PC-9 (cell line): ENCODE measurements around the gene MYL6B. TPM values are rescaled to one million over a fixed set of nuclear protein-coding genes. Genes with fewer than 3 reads are reported as not detected.
A peak's percentile ranks its signal among the peaks of the same experiment; 100 is the strongest.

Experiments used
- BruUV-seq: library from RNA; stranded (reverse); fragments of 400-500 nt; replicated peaks from 2 replicates; lab custom pipeline; 2021; lab: Mats Ljungman, UMichigan
- CTCF ChIA-PET: fragments of 300-600 bp; sonication (Branson Sonifier 250); formaldehyde crosslinking; loops from one replicate; lab custom pipeline; 2022; ENCODE audit warnings: antibody characterized with exemption; lab: Charles Lee
- POLR2A ChIA-PET: fragments of 300-600 bp; sonication (Branson Sonifier 250); formaldehyde crosslinking; loops from one replicate; lab custom pipeline; 2022; ENCODE audit warnings: antibody characterized with exemption; ENCODE audit not compliant: unreplicated experiment; lab: Charles Lee
- DNase-seq, 2 experiments: peaks; one replicate each; pipeline versions ENCODE4 v3.0.0 to v3.0.0-alpha.2; 2015 to 2022; ENCODE audit warnings: mixed read lengths in 1 of 2
- H2AFZ ChIP-seq: fragments of 200-600 bp; sonication (generic); 2 replicates; pipeline ENCODE4 v1.8.1; 2017; ENCODE audit warnings: antibody characterized with exemption
- H3F3A ChIP-seq: fragments of 200-600 bp; sonication (generic); 2 replicates; pipeline ENCODE4 v1.8.1; 2017; ENCODE audit warnings: antibody characterized with exemption, mild to moderate bottlenecking, low read depth; ENCODE audit not compliant: insufficient read depth
- H3K27ac ChIP-seq: fragments of 200-600 bp; sonication (generic); 2 replicates; pipeline ENCODE4 v1.6.1; 2016; ENCODE audit warnings: mixed run types
- H3K27me3 ChIP-seq: fragments of 200-600 bp; sonication (generic); 2 replicates; pipeline ENCODE4 v1.6.1; 2016; ENCODE audit warnings: low read depth, mixed run types; ENCODE audit not compliant: insufficient read depth
- H3K36me3 ChIP-seq: fragments of 200-600 bp; sonication (generic); 2 replicates; pipeline ENCODE4 v1.6.1; 2016; ENCODE audit warnings: low read depth, mixed run types
- H3K4me1 ChIP-seq: fragments of 200-600 bp; sonication (generic); replicated peaks from 2 replicates; pipeline ENCODE4 v1.6.1; 2016; ENCODE audit warnings: mixed run types; ENCODE audit not compliant: insufficient read depth
- H3K4me2 ChIP-seq: fragments of 200-600 bp; sonication (generic); 2 replicates; pipeline ENCODE4 v1.6.1; 2017; ENCODE audit warnings: mixed run types
- H3K4me3 ChIP-seq: fragments of 200-600 bp; sonication (generic); 2 replicates; pipeline ENCODE4 v1.6.1; 2016; ENCODE audit warnings: mixed run types
- H3K79me2 ChIP-seq: fragments of 200-600 bp; sonication (generic); 2 replicates; pipeline ENCODE4 v1.6.1; 2017; ENCODE audit warnings: low read depth, mixed run types
- H3K9me2 ChIP-seq: fragments of 200-600 bp; sonication (generic); 2 replicates; pipeline ENCODE4 v1.8.1; 2017; ENCODE audit warnings: mild to moderate bottlenecking; ENCODE audit not compliant: insufficient read depth
- H3K9me3 ChIP-seq: fragments of 200-600 bp; sonication (generic); 2 replicates; pipeline ENCODE4 v1.8.1; 2016; ENCODE audit warnings: low read depth; ENCODE audit not compliant: insufficient read depth
- H4K20me1 ChIP-seq: fragments of 200-600 bp; sonication (generic); 2 replicates; pipeline ENCODE4 v1.8.1; 2017; ENCODE audit not compliant: insufficient read depth
- EZH2 ChIP-seq: fragments of 200-600 bp; sonication (generic); IDR thresholded peaks from 2 replicates; pipeline ENCODE4 v1.8.0; 2017; ENCODE audit warnings: antibody characterized with exemption, low read depth
- intact Hi-C: fragments of 100-400 bp; cut with micrococcal nuclease; formaldehyde crosslinking; loops from one replicate; pipeline ENCODE4 v1.10.0; 2022; ENCODE audit not compliant: unreplicated experiment
- total RNA-seq: library from RNA; stranded (reverse); gene quantifications from 2 replicates; pipeline ENCODE4 v1.2.3, GENCODE V29; 2021
- TF ChIP-seq, protein P1 (sequence below): fragments of 200-600 bp; sonication (generic); conservative IDR thresholded peaks from 2 replicates; pipeline ENCODE4 v1.6.1; 2017; ENCODE audit warnings: mixed run types, antibody characterized with exemption, mild to moderate bottlenecking, moderate library complexity

Gene MYL6B
- total RNA-seq, 1 experiment from 2014 or later = 121 TPM

DNA sequence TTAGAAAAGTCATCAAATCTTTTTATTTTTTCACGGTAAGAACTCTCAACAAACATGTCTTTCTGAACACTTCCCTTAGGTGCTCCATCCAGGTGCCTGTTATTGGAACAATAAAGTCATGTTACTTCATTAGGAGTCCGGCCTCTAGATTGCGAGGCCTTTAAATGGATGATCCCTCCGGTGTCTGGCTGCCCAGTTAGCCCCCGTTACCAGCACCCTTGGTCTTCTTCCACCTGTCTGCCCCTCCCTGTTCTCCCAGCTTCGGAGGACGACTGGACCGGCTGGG, 48.6 kb upstream of the MYL6B start:
- ChIA-PET CTCF (interaction anchor here (0.9 to 2.3 kb wide), 2 partner anchors 14 to 86 kb away, joined by 8 to 13 read pairs; partner anchors contain the start of genes SMARCC2 and ZC3H10), POLR2A (interaction anchor here (0.5 to 0.9 kb wide), 5 partner anchors 13 to 256 kb away, joined by 3 to 5 read pairs (median 4); partner anchors contain the start of genes RPL41, STAT2, SUOX and ZC3H10)
- no peak for TF ChIP-seq EZH2
- TF ChIP-seq, protein P1, sequence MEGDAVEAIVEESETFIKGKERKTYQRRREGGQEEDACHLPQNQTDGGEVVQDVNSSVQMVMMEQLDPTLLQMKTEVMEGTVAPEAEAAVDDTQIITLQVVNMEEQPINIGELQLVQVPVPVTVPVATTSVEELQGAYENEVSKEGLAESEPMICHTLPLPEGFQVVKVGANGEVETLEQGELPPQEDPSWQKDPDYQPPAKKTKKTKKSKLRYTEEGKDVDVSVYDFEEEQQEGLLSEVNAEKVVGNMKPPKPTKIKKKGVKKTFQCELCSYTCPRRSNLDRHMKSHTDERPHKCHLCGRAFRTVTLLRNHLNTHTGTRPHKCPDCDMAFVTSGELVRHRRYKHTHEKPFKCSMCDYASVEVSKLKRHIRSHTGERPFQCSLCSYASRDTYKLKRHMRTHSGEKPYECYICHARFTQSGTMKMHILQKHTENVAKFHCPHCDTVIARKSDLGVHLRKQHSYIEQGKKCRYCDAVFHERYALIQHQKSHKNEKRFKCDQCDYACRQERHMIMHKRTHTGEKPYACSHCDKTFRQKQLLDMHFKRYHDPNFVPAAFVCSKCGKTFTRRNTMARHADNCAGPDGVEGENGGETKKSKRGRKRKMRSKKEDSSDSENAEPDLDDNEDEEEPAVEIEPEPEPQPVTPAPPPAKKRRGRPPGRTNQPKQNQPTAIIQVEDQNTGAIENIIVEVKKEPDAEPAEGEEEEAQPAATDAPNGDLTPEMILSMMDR = no peak
- Histone ChIP-seq H3K9me3 (no peaks in the 10 kb centered on the region), H3K27ac (peak overlapping the region; percentile 50), H3K9me2 (no peaks in the 10 kb centered on the region), H3K36me3 (peaks cover 31% of the 10 kb centered on the region), H3K4me1 (peaks cover 25% of the 10 kb centered on the region), H3K27me3 (no peaks in the 10 kb centered on the region), H3K79me2 (peaks cover 43% of the 10 kb centered on the region), H3K4me2 (peak overlapping the region; percentile 82), H3F3A (peaks cover 64% of the 10 kb centered on the region), H4K20me1 (peaks cover 15% of the 10 kb centered on the region), H3K4me3 (peak overlapping the region; percentile 97), H2AFZ (peak overlapping the region; percentile 46; the same call in 1 of the 2 replicates)
- BruUV-seq = no TSS peak
- intact Hi-C loops = loop anchor here (1.0 to 2.0 kb wide), 4 partner anchors 15 to 346 kb away; partner anchors contain the start of genes SUOX, TIMELESS and ZC3H10
- DNase-seq = no peak

DNA sequence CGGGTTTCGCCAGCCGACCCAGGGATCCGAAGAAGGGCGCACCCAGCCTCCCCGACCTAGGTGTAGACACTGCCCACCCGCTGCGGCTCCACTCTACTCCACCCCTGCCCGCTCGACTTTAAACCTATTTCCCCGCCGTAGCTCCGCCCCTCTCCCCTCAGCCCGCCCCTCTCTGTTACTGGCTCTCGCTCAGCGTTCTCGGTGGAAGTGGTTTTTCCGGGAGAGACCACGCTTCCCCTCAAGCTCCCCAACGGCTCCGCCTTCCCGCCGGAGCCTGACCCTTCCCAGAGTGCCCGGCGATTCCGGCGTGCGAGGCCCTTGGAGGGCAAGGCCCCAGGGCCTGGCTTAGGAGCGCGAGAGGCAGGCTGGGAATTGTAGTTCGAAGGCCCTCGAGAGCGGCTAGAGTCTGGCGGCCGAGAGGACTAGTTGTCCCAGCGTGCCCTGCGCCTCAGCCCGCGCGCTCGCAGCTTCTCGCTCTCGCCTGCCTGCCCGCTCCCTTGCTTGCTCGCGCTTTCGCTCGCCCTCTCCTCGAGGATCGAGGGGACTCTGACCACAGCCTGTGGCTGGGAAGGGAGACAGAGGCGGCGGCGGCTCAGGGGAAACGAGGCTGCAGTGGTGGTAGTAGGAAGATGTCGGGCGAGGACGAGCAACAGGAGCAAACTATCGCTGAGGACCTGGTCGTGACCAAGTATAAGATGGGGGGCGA, 48.1 kb upstream of the MYL6B start, which contains the start of gene PA2G4:
Gene PA2G4 (plus strand): TSS at position 451 of the 706 bp plus-strand sequence. CDS start 179 bp downstream, at position 630.
- peak within 1 kb of the TSS; percentile 50 for H3K27ac ChIP-seq
- no peaks in the 10 kb centered on the region for H3K9me2 ChIP-seq
- peaks cover 25% of the 10 kb centered on the region for H3K4me1 ChIP-seq
- peaks cover 35% of the 10 kb centered on the region for H3K36me3 ChIP-seq
- POLR2A ChIA-PET = interaction anchor here (0.5 to 0.9 kb wide), 7 partner anchors 12 to 256 kb away, joined by 3 to 5 read pairs (median 3); partner anchors contain the start of genes RPL41, STAT2, SUOX and ZC3H10
- H3F3A ChIP-seq = peaks cover 68% of the 10 kb centered on the region
- TF ChIP-seq, protein P1 = no peak
- no peak for TF ChIP-seq EZH2
- no peaks in the 10 kb centered on the region for H3K9me3 ChIP-seq
- CTCF ChIA-PET = interaction anchor here (0.6 to 2.3 kb wide), 3 partner anchors 14 to 1109 kb away, joined by 8 to 13 read pairs (median 13); partner anchors contain the start of genes SMARCC2 and ZC3H10
- peaks cover 15% of the 10 kb centered on the region for H4K20me1 ChIP-seq
- intact Hi-C loops = loop anchor here (1.0 to 2.0 kb wide), 4 partner anchors 14 to 345 kb away; partner anchors contain the start of genes SUOX, TIMELESS and ZC3H10
- no TSS peak for BruUV-seq
- H3K79me2 ChIP-seq = peaks cover 43% of the 10 kb centered on the region
- peak within 1 kb of the TSS; percentile 93 for H2AFZ ChIP-seq
- H3K27me3 ChIP-seq = no peaks in the 10 kb centered on the region
- peak within 1 kb of the TSS; percentile 97 for H3K4me3 ChIP-seq
- DNase-seq = peak; percentile 97 to 98
- H3K4me2 ChIP-seq = peak within 1 kb of the TSS; percentile 96

DNA sequence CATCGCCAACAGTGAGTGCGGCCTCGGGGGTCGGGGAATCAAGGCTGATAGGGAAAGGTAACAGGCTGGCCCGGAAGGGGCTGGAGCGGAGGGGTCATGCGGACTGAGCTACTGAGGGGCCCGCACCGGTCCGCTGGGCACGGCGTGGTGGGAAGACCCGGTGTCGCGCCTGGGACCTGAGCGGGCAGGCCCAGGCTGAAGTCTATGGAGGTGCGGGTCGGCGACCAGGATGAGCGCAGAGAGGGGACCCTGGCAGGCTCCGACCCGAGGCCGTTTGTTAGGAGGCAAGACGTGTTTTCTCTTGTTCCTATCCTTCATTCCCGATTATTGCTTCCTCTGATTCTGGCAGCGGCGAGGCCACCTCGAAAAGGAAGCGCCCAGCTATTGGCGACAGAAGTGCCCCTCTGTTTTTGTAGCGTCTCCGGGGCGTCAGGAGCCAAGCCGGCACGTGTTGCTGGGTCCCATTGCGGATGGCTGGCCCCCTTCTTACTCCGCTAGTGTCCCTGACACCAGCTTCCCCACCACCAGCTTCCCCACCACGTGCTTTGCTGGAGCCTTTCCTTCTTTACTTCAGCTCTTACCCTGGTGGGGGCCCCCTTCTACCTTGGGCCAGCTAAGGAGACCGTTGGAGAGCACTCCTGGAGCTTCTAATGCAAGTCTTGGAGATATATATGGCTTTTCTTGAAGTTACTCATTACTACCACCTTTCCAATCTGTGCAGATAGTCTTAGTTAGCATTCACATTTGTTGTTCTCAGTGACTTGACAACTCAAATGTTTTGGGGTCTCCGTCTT, 47.4 kb upstream of the MYL6B start:
- POLR2A ChIA-PET = no interaction called here

More for the DNA sequence above, 47.4 kb upstream of the MYL6B start:
- Histone ChIP-seq H3K27ac (peak overlapping the region; percentile 50), H3K4me3 (peak overlapping the region; percentile 97), H3K9me2 (no peaks in the 10 kb centered on the region), H2AFZ (peak overlapping the region; percentile 93), H3K79me2 (peaks cover 43% of the 10 kb centered on the region), H3K4me1 (peaks cover 25% of the 10 kb centered on the region), H3K27me3 (no peaks in the 10 kb centered on the region), H3F3A (peaks cover 71% of the 10 kb centered on the region), H4K20me1 (peaks cover 15% of the 10 kb centered on the region), H3K9me3 (no peaks in the 10 kb centered on the region), H3K4me2 (peak overlapping the region; percentile 96), H3K36me3 (peaks cover 33% of the 10 kb centered on the region)
- CTCF ChIA-PET = interaction anchor here (0.6 to 2.3 kb wide), 4 partner anchors 13 to 1108 kb away, joined by 3 to 13 read pairs (median 10); partner anchors contain the start of genes SMARCC2 and ZC3H10
- no peak for DNase-seq
- no TSS peak for BruUV-seq
- TF ChIP-seq EZH2 = no peak
- TF ChIP-seq, protein P1 = no peak
- intact Hi-C loops = loop anchor here (1.0 to 2.0 kb wide), 4 partner anchors 13 to 344 kb away; partner anchors contain the start of genes SUOX, TIMELESS and ZC3H10
